Kidney epithelial cell (primary cell): ENCODE results near the gene CUL7. TPM values are rescaled to one million over a fixed set of nuclear protein-coding genes. Genes with fewer than 3 reads are reported as not detected.

Source experiments
- DNase-seq: peaks from one replicate; pipeline ENCODE4 v3.0.0-alpha.2; 2010; ENCODE audit warnings: low read depth
- H3K27me3 ChIP-seq: 2 replicates; pipeline ENCODE4 v1.6.0; 2011; ENCODE audit warnings: low read length; ENCODE audit not compliant: control insufficient read depth, insufficient read depth
- H3K36me3 ChIP-seq: 2 replicates; pipeline ENCODE4 v1.5.1; 2011; ENCODE audit warnings: low read length; ENCODE audit not compliant: control insufficient read depth, insufficient read depth
- H3K4me3 ChIP-seq: 2 replicates; pipeline ENCODE4 v1.5.1; 2011; ENCODE audit warnings: low read depth, mild to moderate bottlenecking, control low read depth, low read length
- CTCF ChIP-seq: IDR thresholded peaks from 2 replicates; pipeline ENCODE4 v1.5.1; 2011; ENCODE audit warnings: mild to moderate bottlenecking, moderate library complexity, low read length, control low read depth, inconsistent platforms; ENCODE audit not compliant: insufficient read depth, poor library complexity, severe bottlenecking
- total RNA-seq: library from RNA; depleted of rRNA; stranded (reverse); fragments of >200 nt; gene quantifications from 2 replicates; pipeline ENCODE4 v1.2.3, GENCODE V29; 2015

The CUL7 gene
- total RNA-seq, 1 donor from 2014 or later, result 28.1 TPM

GRCh38 chr6:43060755-43061633, 7.3 kb upstream of the CUL7 start:
- no peak for DNase-seq
- Histone ChIP-seq H3K36me3 (peaks cover 1% of the 10 kb centered on the region), H3K4me3 (no peak overlapping the region), H3K27me3 (no peaks in the 10 kb centered on the region)
- TF ChIP-seq CTCF, result no peak

- no peak for DNase-seq
- no peak for TF ChIP-seq CTCF
- peaks cover 1% of the 10 kb centered on the region for H3K36me3 ChIP-seq
- H3K4me3 ChIP-seq, result peak overlapping the region; percentile 98
- H3K27me3 ChIP-seq, result no peaks in the 10 kb centered on the region
Observed at GRCh38 chr6:43060034-43060754, 6.5 kb upstream of the CUL7 start.

GRCh38 chr6:43059168-43060033, 5.8 kb upstream of the CUL7 start, which contains the start of the genes KLC4 and MRPL2:
Gene KLC4 (plus strand): TSS chr6:43059631. CDS start chr6:43061336, 1,705 bp downstream.
Gene MRPL2 (minus strand): TSS chr6:43059434. CDS start chr6:43059381, 53 bp downstream.
- H3K27me3 ChIP-seq, result no peaks in the 10 kb centered on the region
- TF ChIP-seq CTCF, result no peak
- no peaks in the 10 kb centered on the region for H3K36me3 ChIP-seq
- peak; percentile 91 for DNase-seq
- peak within 1 kb of the TSS; percentile 98 for H3K4me3 ChIP-seq

GRCh38 chr6:43058531-43058930, 4.9 kb upstream of the CUL7 start:
- no peak for TF ChIP-seq CTCF
- no peak for DNase-seq
- Histone ChIP-seq H3K36me3 (no peaks in the 10 kb centered on the region), H3K27me3 (no peaks in the 10 kb centered on the region), H3K4me3 (peak overlapping the region; percentile 98)

GRCh38 chr6:43055966-43056365, 2.3 kb upstream of the CUL7 start:
- no peak for TF ChIP-seq CTCF
- DNase-seq, result no peak
- no peaks in the 10 kb centered on the region for H3K27me3 ChIP-seq
- H3K4me3 ChIP-seq, result no peak overlapping the region
- H3K36me3 ChIP-seq, result no peaks in the 10 kb centered on the region
